PC-3 (cell line): ENCODE data around the gene CKAP5.

Experiments used
- EZH2 ChIP-seq: fragments of 300-600 bp; sonication (generic); IDR thresholded peaks from one replicate; pipeline ENCODE4 v1.6.1; 2017; ENCODE audit warnings: antibody characterized with exemption, mild to moderate bottlenecking, low read length; ENCODE audit not compliant: unreplicated experiment
- TF ChIP-seq, protein P1 (sequence below): fragments of 300-600 bp; sonication (generic); conservative IDR thresholded peaks from 2 replicates; pipeline ENCODE4 v1.5.1; 2017; ENCODE audit warnings: antibody characterized with exemption, low read depth, mild to moderate bottlenecking, low read length

DNA sequence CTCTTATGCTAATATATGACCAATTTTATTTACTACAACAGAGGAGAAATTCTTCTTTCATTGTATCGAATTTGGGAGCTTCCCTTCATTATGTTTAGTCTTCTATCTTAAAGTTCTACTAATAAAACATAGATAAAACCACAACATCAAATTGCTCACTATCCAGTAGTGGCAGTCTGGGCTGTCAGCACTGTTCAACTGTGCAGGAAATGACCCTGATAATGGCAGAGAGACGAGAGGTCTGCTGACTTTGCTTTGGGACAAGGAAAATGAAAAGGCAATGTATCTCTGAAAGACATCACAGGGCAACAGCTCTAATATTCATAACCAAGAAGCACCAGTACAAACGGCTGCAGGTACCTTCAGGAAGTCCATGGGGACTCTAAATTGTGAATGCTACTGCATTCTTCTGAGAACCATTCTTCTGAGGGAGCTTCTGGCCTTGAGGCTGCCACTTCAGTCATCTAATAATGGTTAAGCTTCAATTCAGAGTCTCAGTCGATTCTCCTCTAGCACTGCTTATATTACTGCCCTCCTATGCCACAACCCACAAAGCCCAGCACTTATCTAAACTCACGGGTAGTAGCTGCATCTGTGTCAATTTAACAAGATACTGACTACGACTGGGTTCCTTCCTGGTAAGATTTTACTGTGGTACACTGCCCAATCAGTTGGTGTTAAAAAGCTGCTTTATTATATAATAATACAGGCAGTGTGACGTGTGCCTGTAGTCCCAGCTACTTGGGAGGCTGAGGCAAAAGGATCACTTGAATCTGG is 44.2 kb downstream of the CKAP5 start:
- TF ChIP-seq, protein P1, sequence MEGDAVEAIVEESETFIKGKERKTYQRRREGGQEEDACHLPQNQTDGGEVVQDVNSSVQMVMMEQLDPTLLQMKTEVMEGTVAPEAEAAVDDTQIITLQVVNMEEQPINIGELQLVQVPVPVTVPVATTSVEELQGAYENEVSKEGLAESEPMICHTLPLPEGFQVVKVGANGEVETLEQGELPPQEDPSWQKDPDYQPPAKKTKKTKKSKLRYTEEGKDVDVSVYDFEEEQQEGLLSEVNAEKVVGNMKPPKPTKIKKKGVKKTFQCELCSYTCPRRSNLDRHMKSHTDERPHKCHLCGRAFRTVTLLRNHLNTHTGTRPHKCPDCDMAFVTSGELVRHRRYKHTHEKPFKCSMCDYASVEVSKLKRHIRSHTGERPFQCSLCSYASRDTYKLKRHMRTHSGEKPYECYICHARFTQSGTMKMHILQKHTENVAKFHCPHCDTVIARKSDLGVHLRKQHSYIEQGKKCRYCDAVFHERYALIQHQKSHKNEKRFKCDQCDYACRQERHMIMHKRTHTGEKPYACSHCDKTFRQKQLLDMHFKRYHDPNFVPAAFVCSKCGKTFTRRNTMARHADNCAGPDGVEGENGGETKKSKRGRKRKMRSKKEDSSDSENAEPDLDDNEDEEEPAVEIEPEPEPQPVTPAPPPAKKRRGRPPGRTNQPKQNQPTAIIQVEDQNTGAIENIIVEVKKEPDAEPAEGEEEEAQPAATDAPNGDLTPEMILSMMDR = no peak
- no peak for TF ChIP-seq EZH2
